Astrocyte (in vitro differentiated cells and primary cell): ENCODE results near the gene NCAPD2. TPM values are rescaled to one million over a fixed set of nuclear protein-coding genes. Genes with fewer than 3 reads are reported as not detected.

Experiments used
- DNase-seq: peaks from one replicate; pipeline ENCODE4 v3.0.0-alpha.2; 2010; ENCODE audit warnings: low read depth
- FAIRE-seq: peaks from 2 replicates; lab custom pipeline; 2011; peaks lifted over from hg19 to GRCh38; lab: Jason Lieb, UNC
- H2AFZ ChIP-seq: 2 replicates; pipeline ENCODE4 v1.6.0; 2012; ENCODE audit warnings: low read depth, low read length, inconsistent platforms
- H3K27ac ChIP-seq: 2 replicates; pipeline ENCODE4 v1.5.1; 2011; ENCODE audit warnings: low read depth, low read length, inconsistent platforms
- H3K27me3 ChIP-seq: 2 replicates; pipeline ENCODE4 v1.6.0; 2011; ENCODE audit warnings: low read length, inconsistent platforms; ENCODE audit not compliant: insufficient read depth
- H3K36me3 ChIP-seq: 2 replicates; pipeline ENCODE4 v1.5.1; 2011; ENCODE audit warnings: low read length, inconsistent platforms; ENCODE audit not compliant: insufficient read depth
- H3K4me1 ChIP-seq: 2 replicates; pipeline ENCODE4 v1.5.1; 2011; ENCODE audit warnings: low read length, inconsistent platforms; ENCODE audit not compliant: insufficient read depth
- H3K4me2 ChIP-seq: 2 replicates; pipeline ENCODE4 v1.6.0; 2012; ENCODE audit warnings: low read length, inconsistent platforms
- H3K4me3 ChIP-seq: 2 replicates; pipeline ENCODE4 v1.5.1; 2011; ENCODE audit warnings: low read depth, mild to moderate bottlenecking, low read length, inconsistent platforms; ENCODE audit not compliant: insufficient read depth
- H3K79me2 ChIP-seq: 2 replicates; pipeline ENCODE4 v1.6.0; 2012; ENCODE audit warnings: mild to moderate bottlenecking, low read length, inconsistent platforms; ENCODE audit not compliant: insufficient read depth
- H3K9ac ChIP-seq: 2 replicates; pipeline ENCODE4 v1.6.0; 2012; ENCODE audit warnings: mild to moderate bottlenecking, low read length, inconsistent platforms
- H3K9me3 ChIP-seq: 2 replicates; pipeline ENCODE4 v1.5.1; 2012; ENCODE audit warnings: low read depth, mild to moderate bottlenecking, low read length, inconsistent platforms; ENCODE audit not compliant: insufficient read depth
- H4K20me1 ChIP-seq: 2 replicates; pipeline ENCODE4 v1.6.0; 2012; ENCODE audit warnings: low read length, inconsistent platforms; ENCODE audit not compliant: insufficient read depth
- H3K27ac Mint-ChIP-seq: one replicate; pipeline ENCODE4 v1.8.0; 2021; ENCODE audit warnings: mild to moderate bottlenecking, mixed read lengths; ENCODE audit not compliant: unreplicated experiment
- H3K27me3 Mint-ChIP-seq: one replicate; pipeline ENCODE4 v1.8.0; 2021; ENCODE audit warnings: low read depth, mixed read lengths; ENCODE audit not compliant: unreplicated experiment
- H3K36me3 Mint-ChIP-seq: one replicate; pipeline ENCODE4 v1.8.0; 2021; ENCODE audit warnings: low read depth, mixed read lengths; ENCODE audit not compliant: unreplicated experiment
- H3K4me1 Mint-ChIP-seq: one replicate; pipeline ENCODE4 v1.8.0; 2021; ENCODE audit warnings: low read depth, mixed read lengths; ENCODE audit not compliant: unreplicated experiment
- H3K4me3 Mint-ChIP-seq: one replicate; pipeline ENCODE4 v1.8.0; 2021; ENCODE audit warnings: mild to moderate bottlenecking, moderate library complexity, mixed read lengths; ENCODE audit not compliant: unreplicated experiment
- H3K9me3 Mint-ChIP-seq: one replicate; pipeline ENCODE4 v1.8.0; 2021; ENCODE audit warnings: mild to moderate bottlenecking, mixed read lengths; ENCODE audit not compliant: unreplicated experiment
- EZH2 ChIP-seq: IDR thresholded peaks from 2 replicates; pipeline ENCODE4 v1.6.1; 2012; ENCODE audit warnings: mild to moderate bottlenecking, low read length, inconsistent platforms; ENCODE audit not compliant: insufficient read depth
- total RNA-seq: library from RNA; stranded (reverse); gene quantifications from 2 replicates; pipeline ENCODE4 v1.2.1, GENCODE V29; 2021
- TF ChIP-seq, protein P1 (sequence below): IDR thresholded peaks from 2 replicates; pipeline ENCODE4 v1.5.1; 2011; ENCODE audit warnings: low read depth, mild to moderate bottlenecking, inconsistent platforms, low read length, moderate library complexity; ENCODE audit not compliant: insufficient read depth

The NCAPD2 gene
- total RNA-seq, 1 donor from 2014 or later = 18.6 TPM

DNA sequence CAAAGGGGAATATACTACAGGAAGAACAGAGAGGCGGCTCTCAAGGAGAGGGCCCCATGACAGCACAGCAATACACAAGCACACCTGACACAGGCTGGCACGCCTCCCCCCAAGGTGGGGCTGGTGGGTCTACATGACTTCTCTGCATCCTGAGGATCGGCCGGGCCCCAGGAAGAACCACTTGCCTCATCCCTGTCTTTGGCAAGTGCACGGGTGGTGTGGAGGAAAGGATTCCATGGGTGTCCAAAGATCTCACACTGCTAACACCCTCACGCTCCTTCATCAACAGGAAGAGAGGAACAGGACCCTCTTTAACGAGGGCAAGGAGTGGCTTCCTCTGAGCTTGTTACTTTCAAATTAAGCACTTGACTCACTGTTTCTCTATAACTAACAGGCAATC, 30.7 kb upstream of the NCAPD2 start:
- Histone ChIP-seq H3K4me3 (no peak overlapping the region), H3K9ac (no peak overlapping the region), H3K36me3 (peaks cover 22% of the 10 kb centered on the region), H2AFZ (no peak overlapping the region), H3K9me3 (no peaks in the 10 kb centered on the region), H3K4me2 (no peak overlapping the region), H4K20me1 (peaks cover 20% of the 10 kb centered on the region), H3K4me1 (no peaks in the 10 kb centered on the region), H3K27me3 (no peaks in the 10 kb centered on the region), H3K27ac (no peak overlapping the region), H3K79me2 (peaks cover 6% of the 10 kb centered on the region)
- no peak for TF ChIP-seq EZH2
- Mint-ChIP-seq H3K4me1 (peaks cover 5% of the 10 kb centered on the region), H3K9me3 (no peaks in the 10 kb centered on the region), H3K27ac (no peak overlapping the region), H3K36me3 (peaks cover 40% of the 10 kb centered on the region), H3K4me3 (no peak overlapping the region), H3K27me3 (no peaks in the 10 kb centered on the region)
- FAIRE-seq = no peak
- no peak for DNase-seq

DNA sequence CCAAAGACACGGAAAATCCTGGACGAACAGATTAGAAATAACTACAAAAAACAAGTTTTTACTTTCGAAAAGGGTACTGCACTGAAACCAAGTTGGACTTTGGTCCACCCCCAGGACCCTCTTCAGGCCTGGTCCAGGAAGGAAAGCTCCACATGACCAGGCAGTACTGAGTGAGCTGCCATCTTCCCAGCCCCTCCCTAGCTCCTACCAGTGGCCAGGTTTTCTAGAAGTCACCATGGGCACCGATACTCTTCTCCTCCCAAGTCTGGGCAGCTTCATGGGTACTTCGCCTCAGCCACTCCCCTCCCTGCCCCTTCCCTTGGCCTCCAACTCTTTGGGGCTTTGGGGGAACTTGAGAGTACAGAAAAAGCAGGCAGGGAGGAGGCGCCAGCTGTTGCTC, 30.0 kb upstream of the NCAPD2 start:
- Mint-ChIP-seq H3K27me3 (no peaks in the 10 kb centered on the region), H3K27ac (no peak overlapping the region), H3K9me3 (no peaks in the 10 kb centered on the region), H3K4me3 (no peak overlapping the region), H3K4me1 (peaks cover 10% of the 10 kb centered on the region), H3K36me3 (peaks cover 40% of the 10 kb centered on the region)
- FAIRE-seq (no peak), DNase-seq (no peak)
- Histone ChIP-seq H4K20me1 (peaks cover 25% of the 10 kb centered on the region), H3K9me3 (no peaks in the 10 kb centered on the region), H3K4me2 (no peak overlapping the region), H3K27me3 (no peaks in the 10 kb centered on the region), H3K79me2 (peaks cover 11% of the 10 kb centered on the region), H2AFZ (no peak overlapping the region), H3K36me3 (peaks cover 22% of the 10 kb centered on the region), H3K4me3 (no peak overlapping the region), H3K27ac (no peak overlapping the region), H3K4me1 (peaks cover 3% of the 10 kb centered on the region), H3K9ac (no peak overlapping the region)
- TF ChIP-seq, protein P1, sequence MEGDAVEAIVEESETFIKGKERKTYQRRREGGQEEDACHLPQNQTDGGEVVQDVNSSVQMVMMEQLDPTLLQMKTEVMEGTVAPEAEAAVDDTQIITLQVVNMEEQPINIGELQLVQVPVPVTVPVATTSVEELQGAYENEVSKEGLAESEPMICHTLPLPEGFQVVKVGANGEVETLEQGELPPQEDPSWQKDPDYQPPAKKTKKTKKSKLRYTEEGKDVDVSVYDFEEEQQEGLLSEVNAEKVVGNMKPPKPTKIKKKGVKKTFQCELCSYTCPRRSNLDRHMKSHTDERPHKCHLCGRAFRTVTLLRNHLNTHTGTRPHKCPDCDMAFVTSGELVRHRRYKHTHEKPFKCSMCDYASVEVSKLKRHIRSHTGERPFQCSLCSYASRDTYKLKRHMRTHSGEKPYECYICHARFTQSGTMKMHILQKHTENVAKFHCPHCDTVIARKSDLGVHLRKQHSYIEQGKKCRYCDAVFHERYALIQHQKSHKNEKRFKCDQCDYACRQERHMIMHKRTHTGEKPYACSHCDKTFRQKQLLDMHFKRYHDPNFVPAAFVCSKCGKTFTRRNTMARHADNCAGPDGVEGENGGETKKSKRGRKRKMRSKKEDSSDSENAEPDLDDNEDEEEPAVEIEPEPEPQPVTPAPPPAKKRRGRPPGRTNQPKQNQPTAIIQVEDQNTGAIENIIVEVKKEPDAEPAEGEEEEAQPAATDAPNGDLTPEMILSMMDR = no peak
- no peak for TF ChIP-seq EZH2

DNA sequence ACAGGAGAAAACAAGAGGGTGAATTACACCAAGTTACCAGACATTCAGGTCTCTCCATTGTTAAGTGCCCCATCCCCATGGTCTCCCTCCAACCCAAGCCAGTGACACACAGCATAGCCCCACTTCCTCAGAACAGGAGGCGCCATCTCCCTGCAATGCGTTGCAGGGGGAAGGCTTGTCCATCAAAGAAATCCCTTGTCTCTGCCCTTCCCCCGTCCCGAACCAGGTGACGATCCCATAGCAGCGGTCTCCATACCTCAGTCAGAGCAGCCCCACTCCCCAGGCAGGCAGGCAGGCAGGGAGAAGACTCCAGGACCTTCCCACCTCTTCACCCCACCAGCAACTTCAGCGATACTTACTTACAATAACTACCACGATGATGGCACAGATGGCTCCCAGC, 29.4 kb upstream of the NCAPD2 start:
- Mint-ChIP-seq H3K4me3 (no peak overlapping the region), H3K36me3 (peaks cover 40% of the 10 kb centered on the region), H3K4me1 (peaks cover 17% of the 10 kb centered on the region), H3K27me3 (no peaks in the 10 kb centered on the region), H3K27ac (no peak overlapping the region), H3K9me3 (no peaks in the 10 kb centered on the region)
- no peak for FAIRE-seq
- no peak overlapping the region for H3K4me3 ChIP-seq
- peaks cover 10% of the 10 kb centered on the region for H3K4me1 ChIP-seq
- peaks cover 17% of the 10 kb centered on the region for H3K79me2 ChIP-seq
- peaks cover 22% of the 10 kb centered on the region for H3K36me3 ChIP-seq
- no peak overlapping the region for H3K4me2 ChIP-seq
- TF ChIP-seq EZH2 = no peak
- TF ChIP-seq, protein P1 = no peak
- no peaks in the 10 kb centered on the region for H3K27me3 ChIP-seq
- DNase-seq = no peak
- H3K9me3 ChIP-seq = no peaks in the 10 kb centered on the region
- H3K9ac ChIP-seq = no peak overlapping the region
- H4K20me1 ChIP-seq = peaks cover 31% of the 10 kb centered on the region
- no peak overlapping the region for H3K27ac ChIP-seq
- H2AFZ ChIP-seq = no peak overlapping the region
